HL-60/S4 (cell line): ENCODE data around the gene GSAP.
"Not testable (repeated sequence)": the region's sequence is repeated elsewhere in the genome, so short reads cannot be mapped to it uniquely, and the experiment has no call there.

Experiments
- in situ Hi-C: fragments of 300-500 bp; cut with MboI; formaldehyde crosslinking; loops from 2 replicates; pipeline ENCODE4 v1.14.3; 2022; ENCODE audit warnings: low sequenced_read_pairs

GSAP gene

DNA sequence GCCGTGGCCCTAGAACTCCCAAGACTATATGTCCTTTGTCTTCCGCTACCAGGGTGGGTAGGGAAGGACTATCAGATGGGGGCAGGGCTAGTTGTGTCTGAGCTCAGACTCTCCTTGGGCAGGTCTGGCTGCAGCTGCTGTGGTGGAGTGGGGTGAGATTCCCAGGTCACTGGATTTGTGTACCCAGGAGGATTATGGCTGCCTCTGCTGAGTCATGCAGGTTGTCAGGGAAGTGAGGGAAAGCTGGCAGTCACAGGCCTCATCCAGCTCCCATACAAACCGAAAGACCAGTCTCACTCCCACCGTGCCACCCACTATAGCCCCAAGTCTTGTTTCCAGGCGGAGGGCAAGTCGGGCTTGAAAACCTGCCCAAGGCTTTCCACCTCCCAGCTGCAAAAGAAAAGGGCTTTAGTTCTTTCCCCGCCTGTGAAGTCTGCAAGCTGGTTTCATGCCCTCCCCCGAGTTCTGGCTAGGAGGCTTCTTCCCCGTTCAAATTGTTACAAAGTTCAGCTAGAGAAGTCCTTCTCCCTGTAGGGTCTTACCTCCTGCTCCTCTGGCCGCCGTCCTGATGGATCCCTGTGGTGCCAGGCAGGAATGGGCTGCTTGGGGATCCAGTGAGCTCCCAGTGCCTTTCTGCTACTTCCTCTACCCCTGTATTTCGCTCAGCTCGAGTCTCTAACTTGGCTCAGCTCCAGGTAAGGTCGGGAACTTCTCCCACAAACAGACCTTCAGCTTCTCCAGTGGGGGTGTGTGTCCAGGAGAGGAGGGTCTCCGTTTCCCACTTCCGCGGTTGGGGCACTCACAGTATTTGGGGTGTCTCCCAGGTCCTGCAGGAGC is 109.7 kb downstream of the GSAP start:
- in situ Hi-C loops: no loop called here

DNA sequence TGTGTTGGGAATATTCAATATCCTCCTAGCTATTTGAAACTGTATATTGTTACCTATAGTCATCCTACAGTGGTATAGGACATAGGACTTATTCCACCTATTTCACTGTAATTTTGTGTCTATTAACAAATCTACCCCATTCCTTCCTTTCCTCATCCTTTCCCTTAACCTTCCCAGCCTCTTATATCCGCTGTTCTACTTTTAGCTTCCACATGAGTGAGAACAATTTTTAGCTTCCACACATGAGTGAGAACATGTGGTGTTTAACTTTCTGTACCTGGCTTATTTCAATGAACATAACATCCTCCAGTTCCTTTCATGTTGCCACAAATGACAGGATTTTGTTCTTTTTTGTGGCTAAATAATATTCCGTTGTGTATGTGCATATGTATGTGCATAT is 120.6 kb downstream of the GSAP start:
- in situ Hi-C loops: no loop called here

DNA sequence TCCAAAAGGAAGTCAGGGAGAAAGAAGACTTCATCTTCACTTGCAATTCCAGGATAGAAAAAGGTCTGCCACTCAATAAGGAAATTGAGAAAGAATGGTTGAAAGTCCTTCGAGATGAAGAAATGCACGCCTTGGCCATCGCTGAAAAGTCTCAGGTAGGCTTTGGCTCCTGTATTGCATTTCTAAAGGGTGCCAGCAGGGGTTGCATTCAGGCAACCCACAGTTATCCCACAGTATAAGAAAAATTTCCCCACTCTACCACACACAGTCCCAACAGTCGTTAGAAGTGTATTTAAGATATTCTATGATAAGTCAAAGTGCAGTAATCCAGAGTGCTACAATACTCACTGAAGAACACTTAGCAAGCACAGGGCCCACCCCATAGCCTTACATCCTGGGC is 123.1 kb downstream of the GSAP start:
- in situ Hi-C loops: no loop called here

DNA sequence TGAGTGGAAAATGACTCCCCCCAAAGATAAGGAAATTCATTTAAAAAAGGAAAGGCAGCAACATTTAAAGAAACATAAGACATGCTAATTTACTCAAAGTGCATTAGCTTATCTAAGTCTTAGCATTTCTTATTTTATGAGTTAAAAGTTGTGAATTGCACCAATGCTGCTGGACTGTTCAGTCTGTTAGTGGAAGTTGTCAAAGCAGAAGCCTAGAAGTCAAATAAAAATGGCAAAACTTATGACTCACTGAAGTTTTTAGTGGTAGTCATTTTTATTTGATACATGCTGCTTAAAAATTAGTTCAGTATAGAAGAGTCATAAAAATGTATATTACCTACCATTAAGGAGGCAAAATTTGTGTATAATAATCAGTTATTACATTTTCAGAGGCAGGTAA is 125.7 kb downstream of the GSAP start:
- in situ Hi-C loops: no loop called here

DNA sequence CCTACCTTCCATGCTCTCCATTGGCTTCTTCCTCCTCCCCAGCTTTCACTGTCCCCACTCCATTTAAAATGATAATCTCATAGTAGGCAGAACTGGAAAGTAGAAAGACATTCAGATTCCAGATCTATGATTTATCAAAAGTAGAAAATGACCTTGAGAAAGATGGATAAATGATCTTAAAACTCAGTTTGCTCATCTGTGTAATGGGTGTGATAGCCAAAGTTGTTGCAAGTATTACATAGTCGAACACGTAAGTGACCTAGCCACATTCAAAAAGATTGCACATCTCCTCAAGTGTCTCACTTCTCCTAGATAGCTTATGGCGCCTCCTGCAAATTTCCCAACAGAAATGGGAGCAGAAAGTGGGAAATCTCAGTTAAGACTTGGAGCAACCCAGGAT is 126.8 kb downstream of the GSAP start:
- in situ Hi-C loops: no loop called here

DNA sequence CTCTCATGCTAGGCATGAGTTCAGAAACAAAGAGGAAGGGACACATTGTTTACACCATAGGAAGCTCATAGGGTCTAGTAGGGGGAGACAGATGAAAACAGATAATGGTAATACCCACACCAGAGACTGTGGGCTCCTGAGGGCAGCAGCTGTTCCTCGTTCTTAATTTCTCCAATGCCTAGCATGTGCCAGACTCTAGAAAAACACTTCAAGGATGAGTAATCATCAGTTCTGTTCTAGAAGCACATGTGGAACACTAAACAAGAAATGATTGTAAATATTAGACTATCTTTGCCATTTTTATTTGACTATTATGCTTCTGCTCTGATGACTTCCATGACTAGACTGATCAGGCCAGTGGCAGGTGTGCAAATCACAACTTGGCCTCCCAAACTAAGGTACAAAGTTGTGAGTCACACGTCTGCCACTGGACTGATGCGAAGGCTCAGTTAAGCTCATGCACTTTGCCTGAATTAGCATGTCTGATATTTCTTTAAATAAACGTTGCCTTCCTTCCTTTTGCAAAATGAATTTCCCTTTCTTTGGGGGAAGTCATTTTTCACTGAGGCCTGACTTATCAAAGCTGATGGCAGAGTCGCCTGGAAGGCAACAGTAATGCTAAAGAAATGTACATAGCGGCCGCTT is 127.4 kb downstream of the GSAP start:
- in situ Hi-C loops: no loop called here

DNA sequence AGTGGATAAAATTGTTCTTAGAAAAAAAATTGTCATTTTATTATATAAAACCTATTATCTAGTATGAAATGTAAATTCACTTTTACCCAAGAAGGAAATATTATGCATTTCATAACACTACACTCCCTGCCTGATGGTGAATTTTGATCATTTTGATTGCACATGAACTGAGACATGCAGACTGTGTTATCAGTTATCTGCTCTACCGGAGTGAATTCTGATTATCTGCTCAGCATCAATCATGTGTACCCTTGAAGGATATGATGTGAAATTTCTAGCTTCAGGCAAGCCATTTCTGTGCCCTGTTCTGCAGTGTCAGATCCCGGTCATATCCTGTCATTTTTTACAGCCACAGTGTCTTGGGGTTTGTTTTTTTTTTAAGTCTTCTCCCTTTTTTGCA is 131.5 kb downstream of the GSAP start:
- in situ Hi-C loops: no loop called here

DNA sequence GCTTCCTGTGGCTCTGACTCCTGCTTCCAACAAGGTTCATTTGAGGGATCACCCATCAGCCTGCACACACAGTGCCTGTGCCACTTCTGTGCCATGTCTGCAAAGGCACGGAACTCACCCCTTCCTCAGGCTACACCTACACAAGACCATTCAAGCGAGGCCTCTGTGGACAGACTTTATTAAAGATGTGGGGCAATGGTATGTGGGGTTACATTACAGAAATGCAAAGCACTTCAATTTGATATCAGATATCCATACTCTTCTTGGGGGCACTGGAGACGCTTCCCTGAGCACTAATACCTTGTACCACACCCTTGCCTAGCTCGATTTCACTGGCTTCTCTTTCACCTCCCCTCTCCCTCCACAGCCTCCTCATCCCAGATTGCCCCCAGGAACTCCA is 132.1 kb downstream of the GSAP start:
- in situ Hi-C loops: no loop called here

DNA sequence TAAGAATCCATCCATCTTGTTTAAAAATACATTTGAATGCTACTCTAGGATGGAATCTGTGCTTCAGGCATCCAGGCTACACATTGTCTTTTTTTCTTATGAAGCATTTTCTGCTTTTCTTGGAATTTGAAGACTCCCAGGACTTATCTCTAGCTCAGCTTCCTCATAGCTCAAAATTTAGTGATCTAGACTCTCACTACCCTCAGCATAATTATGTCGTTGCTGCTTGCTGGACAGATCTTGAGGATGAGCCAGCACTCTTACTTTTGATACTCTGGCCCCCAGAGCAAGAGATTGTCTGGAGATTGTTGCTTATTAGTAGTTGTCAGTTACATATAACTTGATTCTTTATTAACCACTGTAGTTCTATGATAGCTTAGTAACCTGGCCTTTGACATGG is 133.3 kb downstream of the GSAP start:
- in situ Hi-C loops: no loop called here

DNA sequence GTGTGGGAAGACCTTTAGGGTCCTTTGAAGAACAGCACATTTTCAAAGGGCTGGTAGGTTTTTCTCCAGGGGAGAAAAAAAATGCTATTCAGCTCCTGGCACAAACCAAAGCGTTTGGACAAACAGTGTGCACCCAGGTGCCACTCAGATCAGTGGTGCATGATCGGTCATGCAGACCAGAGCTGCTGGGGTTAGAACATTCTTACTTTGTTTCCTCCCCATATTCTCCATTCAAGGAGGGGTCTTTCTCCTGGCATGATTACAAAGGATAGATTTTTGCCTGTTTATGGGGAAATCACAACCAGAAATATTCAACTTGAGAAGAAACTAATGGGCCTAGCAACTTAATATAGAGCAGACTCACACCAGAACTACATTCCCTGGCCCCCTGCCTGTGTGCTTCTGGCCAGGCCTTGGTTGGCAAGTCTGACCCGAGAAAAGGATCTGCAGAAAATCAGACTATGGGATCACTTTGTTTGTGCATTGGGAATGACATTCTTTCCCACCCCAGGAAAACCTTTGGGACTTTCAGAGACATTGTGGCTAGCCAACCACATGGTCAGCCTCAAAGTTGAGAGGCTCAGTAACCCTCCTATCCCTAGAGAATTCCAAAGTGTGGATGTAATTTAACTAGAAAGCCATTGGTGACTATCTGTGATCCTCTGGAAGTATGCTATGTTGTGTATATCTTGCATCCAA is 134.2 kb downstream of the GSAP start:
- in situ Hi-C loops: no loop called here

DNA sequence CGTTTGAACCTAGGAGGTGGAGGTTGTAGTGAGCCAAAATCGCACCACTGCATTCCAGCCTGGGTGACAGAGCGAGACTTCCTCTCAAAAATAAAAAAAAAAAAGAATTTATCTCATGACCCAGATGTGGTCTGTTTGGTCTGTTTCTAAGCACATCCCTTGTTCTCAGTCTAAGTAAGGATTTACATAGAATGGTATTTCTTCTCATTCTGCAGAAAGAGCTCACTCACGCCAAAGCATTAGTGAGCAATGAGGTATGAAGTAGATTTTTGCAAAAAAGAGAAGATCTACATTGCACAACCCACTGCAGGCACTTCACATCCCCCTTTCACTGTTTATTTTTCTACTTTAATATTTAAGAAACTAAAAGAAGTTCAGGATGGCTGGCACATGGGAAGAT is 140.0 kb downstream of the GSAP start:
- in situ Hi-C loops: no loop called here

DNA sequence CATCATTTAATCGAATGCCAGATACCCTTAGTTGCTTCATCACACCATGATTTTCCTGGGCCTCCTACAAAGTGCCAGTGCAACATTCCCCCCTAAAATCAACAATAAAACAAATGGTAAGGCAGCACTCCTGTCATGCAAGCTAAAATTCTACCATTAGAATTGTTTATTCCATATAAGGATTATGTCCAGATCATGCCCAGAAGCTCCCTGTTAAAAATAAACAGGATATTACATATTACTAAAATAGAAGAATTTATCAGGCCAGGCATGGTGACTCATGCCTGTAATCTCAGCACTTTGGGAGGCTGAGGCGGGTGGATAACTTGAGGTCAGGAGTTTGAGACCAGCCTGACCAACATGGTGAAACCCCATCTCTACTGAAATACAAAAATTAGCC is 140.5 kb downstream of the GSAP start:
- in situ Hi-C loops: not testable (repeated sequence)

DNA sequence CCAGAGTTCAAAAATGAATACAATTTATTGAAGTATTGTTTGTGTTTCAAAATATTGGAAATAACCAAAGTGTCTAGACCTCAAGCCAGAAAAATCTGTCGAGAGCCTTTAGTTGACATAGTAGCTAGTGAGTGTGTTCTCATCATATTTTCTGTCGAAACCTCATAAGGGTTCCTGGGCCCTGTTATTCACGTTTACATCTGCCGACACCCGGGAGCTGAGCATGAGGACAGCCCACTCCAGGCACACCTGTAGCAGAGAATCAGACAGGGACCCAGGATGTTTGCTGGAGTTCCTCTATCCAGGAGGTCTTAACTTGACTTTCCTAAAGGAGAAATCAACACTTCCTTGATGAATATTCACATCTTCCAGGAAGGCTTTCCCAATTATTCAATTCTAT is 144.4 kb downstream of the GSAP start:
- in situ Hi-C loops: no loop called here

DNA sequence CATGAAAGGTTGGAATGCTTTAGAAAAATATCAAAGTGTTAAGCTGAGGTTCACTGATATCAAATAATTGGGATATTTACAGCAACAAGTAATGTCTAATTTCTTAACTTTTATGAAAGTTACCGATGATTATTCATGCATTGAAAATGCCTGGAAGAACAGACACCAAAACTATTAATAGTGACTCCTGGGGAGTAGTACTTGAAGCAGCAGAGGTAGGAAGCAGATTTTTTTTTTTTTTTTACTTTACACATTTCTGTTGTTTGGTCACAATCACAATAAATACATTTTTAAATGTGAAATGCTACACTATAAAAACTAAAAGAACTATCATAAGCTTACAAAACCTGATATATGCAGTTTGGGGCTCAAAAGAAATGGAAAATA is 146.1 kb downstream of the GSAP start:
- in situ Hi-C loops: no loop called here

DNA sequence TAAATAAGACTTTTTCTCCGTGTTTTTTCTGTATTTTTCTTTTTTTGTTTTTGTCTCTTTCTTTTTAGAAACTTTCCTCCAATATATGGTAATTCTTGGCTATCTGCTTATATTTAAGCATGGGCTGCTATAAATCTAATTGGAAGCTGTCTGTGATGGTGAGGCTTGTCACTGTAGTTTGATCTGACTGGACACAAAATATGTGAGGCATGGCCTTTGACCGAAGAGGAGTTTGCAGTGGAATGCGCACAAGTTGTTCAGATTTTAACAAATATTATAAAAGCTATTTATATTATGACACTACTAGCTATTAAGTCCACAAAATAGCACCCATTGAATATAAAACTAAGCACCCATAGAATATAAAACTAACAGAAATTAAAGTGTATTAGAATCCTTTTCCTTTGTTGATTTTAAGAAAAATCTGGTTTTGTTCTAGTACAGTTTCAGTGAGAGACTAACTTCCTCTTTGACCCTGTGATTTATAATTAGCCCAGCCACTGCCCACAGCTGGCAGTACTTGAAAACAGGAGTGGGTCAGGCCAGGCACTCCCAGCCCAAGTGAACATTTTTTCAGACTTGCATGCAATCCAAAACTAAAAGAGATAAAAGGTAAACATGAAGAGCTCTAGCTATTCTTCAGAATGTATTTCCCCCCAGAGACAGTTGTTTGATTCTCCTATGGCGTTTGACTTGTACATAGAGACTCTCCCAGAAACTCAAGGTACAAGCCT is 146.6 kb downstream of the GSAP start:
- in situ Hi-C loops: no loop called here

DNA sequence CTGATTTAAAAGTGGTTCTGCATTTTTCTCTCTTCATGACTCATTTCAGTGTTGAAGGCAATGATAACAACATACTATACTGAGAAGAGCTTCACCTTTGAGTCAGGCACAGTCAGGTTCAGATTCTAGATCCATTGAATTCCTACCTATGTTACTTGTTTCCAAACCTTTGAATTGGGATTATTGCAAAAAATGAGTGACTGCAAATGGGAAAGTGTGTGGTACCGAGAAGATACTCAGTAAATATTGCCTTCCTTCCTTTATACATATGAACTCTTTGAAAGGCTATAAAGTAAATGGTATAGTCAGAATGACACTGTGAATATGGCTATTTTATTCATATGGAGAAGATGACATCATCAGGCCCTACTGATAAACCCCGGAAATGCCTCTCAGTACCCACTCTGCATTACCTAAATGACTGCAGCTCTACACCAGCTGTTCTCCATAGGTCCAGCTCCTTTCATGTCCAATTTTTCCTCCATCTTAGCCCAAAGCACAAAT is 149.8 kb downstream of the GSAP start:
- in situ Hi-C loops: no loop called here

DNA sequence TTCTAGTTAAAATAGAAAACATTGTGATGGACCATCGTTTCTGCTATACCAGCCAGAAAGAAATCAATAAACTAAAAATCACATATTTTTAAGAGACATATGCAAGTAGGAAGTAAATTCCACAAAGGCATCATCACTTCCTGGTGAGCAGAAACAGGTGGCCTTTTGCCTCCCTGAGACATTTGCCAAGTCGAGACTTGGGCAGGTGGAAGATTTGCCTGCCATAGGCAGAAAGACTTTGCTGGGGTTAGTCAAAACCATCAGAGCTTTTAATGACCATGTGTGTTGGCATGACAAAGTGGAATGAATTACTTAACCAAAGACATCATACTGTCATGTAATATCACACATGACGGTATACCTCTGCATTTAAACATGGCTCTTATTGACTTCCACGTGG is 150.5 kb downstream of the GSAP start:
- in situ Hi-C loops: no loop called here

DNA sequence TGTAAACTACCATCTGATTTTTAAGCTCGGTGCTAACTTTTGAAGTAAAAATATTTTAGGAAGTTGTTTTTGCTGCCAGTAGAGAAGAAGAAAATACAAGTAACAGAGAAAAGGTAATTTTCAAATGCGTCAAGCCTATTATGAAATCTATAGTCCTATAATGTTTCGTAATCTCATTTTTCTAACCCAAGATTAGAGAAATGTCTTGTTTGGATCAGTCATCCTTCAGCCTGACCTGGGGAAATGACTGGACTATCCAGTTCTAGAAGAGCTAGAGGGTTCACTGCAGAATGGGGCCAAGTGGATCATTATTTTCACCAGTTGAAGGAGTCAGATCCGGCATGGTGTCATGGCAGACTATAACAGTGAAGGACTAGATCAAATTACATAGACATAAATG is 153.8 kb downstream of the GSAP start:
- in situ Hi-C loops: no loop called here
